ENCODE data around the gene STX1A. TPM values are rescaled to one million over a fixed set of nuclear protein-coding genes. Genes with fewer than 3 reads are reported as not detected.
A peak's percentile ranks its signal among the peaks of the same experiment; 100 is the strongest.

STX1A gene
- total RNA-seq, 3 donors from 2014 or later = 5.9 to 9.5 (median 8.5) TPM

DNA sequence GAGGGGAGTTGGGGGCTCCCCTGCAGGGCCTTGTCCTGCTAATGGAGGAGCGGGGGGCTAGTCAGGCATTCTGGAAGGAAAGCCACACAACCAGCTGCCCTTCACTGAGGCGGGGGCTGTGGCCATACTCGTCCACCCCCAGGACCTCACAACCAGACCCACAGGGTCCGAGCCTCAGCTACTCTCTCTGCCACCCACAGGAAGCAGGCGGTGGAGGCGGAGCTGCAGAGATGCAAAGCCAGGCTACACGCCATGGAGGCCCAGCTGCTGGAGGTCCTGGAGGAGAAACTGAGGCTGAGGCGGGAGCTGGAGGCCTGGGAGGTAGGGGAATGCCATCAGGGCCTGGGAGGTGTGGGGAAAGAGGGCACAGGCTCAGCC, 16.0 kb upstream of the STX1A start:
- TF ChIP-seq POLR2AphosphoS5 (IDR thresholded peaks at IDR 0.05) = no peak
- TF ChIP-seq POLR2A (IDR thresholded peaks at IDR 0.05) = no peak
- TF ChIP-seq, protein P1, sequence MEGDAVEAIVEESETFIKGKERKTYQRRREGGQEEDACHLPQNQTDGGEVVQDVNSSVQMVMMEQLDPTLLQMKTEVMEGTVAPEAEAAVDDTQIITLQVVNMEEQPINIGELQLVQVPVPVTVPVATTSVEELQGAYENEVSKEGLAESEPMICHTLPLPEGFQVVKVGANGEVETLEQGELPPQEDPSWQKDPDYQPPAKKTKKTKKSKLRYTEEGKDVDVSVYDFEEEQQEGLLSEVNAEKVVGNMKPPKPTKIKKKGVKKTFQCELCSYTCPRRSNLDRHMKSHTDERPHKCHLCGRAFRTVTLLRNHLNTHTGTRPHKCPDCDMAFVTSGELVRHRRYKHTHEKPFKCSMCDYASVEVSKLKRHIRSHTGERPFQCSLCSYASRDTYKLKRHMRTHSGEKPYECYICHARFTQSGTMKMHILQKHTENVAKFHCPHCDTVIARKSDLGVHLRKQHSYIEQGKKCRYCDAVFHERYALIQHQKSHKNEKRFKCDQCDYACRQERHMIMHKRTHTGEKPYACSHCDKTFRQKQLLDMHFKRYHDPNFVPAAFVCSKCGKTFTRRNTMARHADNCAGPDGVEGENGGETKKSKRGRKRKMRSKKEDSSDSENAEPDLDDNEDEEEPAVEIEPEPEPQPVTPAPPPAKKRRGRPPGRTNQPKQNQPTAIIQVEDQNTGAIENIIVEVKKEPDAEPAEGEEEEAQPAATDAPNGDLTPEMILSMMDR (IDR thresholded peaks at IDR 0.05) = no peak
- Histone ChIP-seq H3K27ac (peak overlapping the region; percentile 70 to 80), H3K4me3 (no peak overlapping the region), H3K4me1 (peaks cover 0 to 10% of the 10 kb centered on the region in 2 donors), H3K27me3 (no peaks in the 10 kb centered on the region), H3K36me3 (no peaks in the 10 kb centered on the region), H3K9me3 (no peaks in the 10 kb centered on the region)
- intact Hi-C loops (cut with DNase I; ENCODE audit: low total_unique reads) = no loop called here
- no peak for DNase-seq (ENCODE audit: low spot score in 2 of 2)

DNA sequence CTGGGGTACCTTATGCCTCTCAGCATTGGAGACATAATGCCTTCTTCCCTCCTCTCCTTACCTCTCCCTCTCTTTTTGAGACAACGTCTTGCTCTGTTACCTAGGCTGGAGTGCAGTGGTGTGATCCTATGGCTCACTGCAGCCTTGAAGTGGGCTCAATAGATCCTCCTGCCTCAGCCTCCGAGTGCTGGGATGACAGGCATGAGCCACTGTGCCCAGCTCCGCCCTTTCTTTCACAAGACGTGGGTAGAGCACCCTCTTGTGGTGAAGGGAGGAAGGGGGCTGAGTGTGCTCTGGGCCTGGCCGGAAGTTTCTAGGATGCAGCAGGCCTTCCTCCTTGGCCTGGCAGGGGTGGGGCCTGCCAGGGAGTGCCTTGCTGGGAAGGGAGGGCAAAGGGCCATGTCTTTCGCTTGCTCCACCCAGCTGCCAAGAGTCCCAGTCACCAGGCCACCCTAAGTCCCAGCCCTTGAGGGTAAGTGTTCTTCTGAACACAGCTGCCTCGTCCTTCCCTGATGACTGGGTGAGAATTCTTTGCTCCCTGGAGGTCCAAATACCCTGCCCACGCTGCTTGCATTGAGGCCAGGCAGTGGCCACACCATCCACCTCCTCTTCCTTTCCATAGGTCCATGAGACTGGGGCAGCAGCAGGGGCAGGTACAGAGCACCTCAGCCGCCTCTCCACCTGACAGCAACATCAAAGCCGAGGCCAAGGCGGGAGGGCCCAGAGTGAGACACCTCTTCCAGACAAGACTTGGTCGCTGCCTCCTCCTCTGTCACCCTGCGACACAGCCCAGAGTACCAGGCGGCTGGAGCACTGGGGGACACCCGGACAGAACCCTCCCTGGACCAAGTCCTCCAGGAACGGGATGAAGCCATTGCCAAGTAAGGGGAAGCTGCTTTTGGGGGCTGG, 15.4 kb upstream of the STX1A start:
- intact Hi-C loops (cut with DNase I; ENCODE audit: low total_unique reads) = no loop called here
- Histone ChIP-seq H3K27ac (peak overlapping the region; percentile 70 to 80), H3K4me1 (peaks cover 0 to 8% of the 10 kb centered on the region in 2 donors), H3K9me3 (no peaks in the 10 kb centered on the region), H3K4me3 (no peak overlapping the region), H3K36me3 (no peaks in the 10 kb centered on the region), H3K27me3 (no peaks in the 10 kb centered on the region)
- peak; percentile 68 to 84 for DNase-seq (ENCODE audit: low spot score in 2 of 2)
- peak; percentile 55 to 74 (median 70) for TF ChIP-seq POLR2AphosphoS5 (IDR thresholded peaks at IDR 0.05)
- TF ChIP-seq, protein P1 (IDR thresholded peaks at IDR 0.05) = peak; percentile 64 to 84 (median 79)
- TF ChIP-seq POLR2A (IDR thresholded peaks at IDR 0.05) = no peak

DNA sequence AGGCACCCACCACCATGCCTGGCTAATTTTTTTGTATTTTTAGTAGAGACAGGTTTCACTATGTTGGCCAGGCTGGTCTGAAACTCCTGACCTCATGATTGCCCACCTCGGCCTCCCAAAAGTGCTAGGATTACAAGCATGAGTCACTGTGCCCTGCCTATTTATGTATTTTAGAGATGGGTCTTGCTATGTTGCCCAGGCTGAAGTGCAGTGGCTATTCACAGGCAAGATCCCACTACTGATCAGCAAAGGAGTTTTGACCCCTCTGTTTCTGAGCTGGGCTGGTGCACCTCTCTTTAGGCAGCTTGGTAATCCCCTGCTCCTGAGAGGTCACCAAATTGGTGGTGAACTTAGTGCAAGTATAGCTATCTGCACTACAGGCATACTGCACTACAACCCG, 12.9 kb upstream of the STX1A start:
- peaks cover 0 to 3% of the 10 kb centered on the region in 2 donors for H3K4me1 ChIP-seq
- H3K4me3 ChIP-seq = no peak overlapping the region
- no peaks in the 10 kb centered on the region for H3K9me3 ChIP-seq
- intact Hi-C loops (cut with DNase I; ENCODE audit: low total_unique reads) = no loop called here
- H3K27ac ChIP-seq = no peak overlapping the region
- no peaks in the 10 kb centered on the region for H3K36me3 ChIP-seq
- H3K27me3 ChIP-seq = no peaks in the 10 kb centered on the region
- TF ChIP-seq, protein P1 (IDR thresholded peaks at IDR 0.05) = no peak
- TF ChIP-seq POLR2AphosphoS5 (IDR thresholded peaks at IDR 0.05) = no peak
- DNase-seq (ENCODE audit: low spot score in 2 of 2) = no peak

DNA sequence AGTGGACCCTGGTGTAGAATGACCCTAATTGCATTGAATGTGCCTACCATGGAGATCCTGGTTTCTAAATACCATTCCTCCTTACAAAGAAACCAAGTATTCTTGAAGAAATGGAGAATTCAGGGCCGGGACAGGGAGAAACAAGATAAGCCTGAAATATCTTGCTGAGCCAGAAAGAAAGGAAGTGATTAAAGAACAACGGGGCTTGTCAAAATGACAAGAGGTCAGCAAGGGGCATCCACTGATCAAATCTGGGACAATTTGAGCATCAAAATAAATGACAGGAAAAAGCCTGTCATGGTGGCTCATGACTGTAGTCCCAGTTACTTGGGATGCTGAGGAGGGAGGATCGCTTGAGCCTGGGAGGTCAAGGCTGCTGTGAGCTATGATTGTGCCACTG, 11.0 kb upstream of the STX1A start:
- no peaks in the 10 kb centered on the region for H3K9me3 ChIP-seq
- no peak for DNase-seq (ENCODE audit: low spot score in 2 of 2)
- TF ChIP-seq, protein P1 (IDR thresholded peaks at IDR 0.05) = no peak
- TF ChIP-seq POLR2AphosphoS5 (IDR thresholded peaks at IDR 0.05) (no peak), POLR2A (IDR thresholded peaks at IDR 0.05) (no peak)
- H3K4me1 ChIP-seq = no peaks in the 10 kb centered on the region
- H3K27me3 ChIP-seq = no peaks in the 10 kb centered on the region
- H3K4me3 ChIP-seq = no peak overlapping the region
- H3K27ac ChIP-seq = no peak overlapping the region
- no peaks in the 10 kb centered on the region for H3K36me3 ChIP-seq
- intact Hi-C loops (cut with DNase I; ENCODE audit: low total_unique reads) = no loop called here

DNA sequence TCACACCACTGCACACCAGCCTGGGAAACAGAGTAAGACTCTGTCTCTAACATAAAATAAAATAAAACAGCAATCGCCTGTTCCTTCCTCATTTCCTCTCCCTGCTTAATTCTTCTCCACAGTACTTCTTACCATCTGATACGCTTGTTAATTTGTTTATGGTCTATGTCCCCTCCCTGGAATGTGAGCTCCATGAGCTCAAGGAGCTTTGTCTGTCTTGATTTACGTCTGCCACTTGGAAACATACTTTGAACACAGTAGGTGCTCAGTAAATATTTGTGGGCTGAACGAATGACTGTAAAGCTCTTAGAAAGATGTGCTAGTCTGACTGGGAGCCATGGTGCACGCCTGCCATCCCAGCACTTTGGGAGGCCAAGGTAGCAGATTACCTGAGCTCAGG, 9.1 kb upstream of the STX1A start:
- Histone ChIP-seq H3K4me3 (no peak overlapping the region), H3K4me1 (no peaks in the 10 kb centered on the region), H3K27ac (no peak overlapping the region), H3K9me3 (no peaks in the 10 kb centered on the region), H3K36me3 (no peaks in the 10 kb centered on the region), H3K27me3 (no peaks in the 10 kb centered on the region)
- DNase-seq (ENCODE audit: low spot score in 2 of 2) = no peak
- intact Hi-C loops (cut with DNase I; ENCODE audit: low total_unique reads) = loop anchor here (10.0 kb wide), 1 partner anchor 124 kb away; no protein-coding TSS in a partner anchor
- TF ChIP-seq POLR2A (IDR thresholded peaks at IDR 0.05) (no peak), POLR2AphosphoS5 (IDR thresholded peaks at IDR 0.05) (no peak)
- TF ChIP-seq, protein P1 (IDR thresholded peaks at IDR 0.05) = no peak
